HG02763 (cell line): ENCODE results near the gene NUBPL.

Experiments
- ATAC-seq: cut with Tn5 transposase; IDR thresholded peaks from one replicate; pipeline ENCODE4 v1.9.1; 2021; ENCODE audit warnings: mild to moderate bottlenecking, moderate library complexity; ENCODE audit not compliant: unreplicated experiment

Gene NUBPL

DNA sequence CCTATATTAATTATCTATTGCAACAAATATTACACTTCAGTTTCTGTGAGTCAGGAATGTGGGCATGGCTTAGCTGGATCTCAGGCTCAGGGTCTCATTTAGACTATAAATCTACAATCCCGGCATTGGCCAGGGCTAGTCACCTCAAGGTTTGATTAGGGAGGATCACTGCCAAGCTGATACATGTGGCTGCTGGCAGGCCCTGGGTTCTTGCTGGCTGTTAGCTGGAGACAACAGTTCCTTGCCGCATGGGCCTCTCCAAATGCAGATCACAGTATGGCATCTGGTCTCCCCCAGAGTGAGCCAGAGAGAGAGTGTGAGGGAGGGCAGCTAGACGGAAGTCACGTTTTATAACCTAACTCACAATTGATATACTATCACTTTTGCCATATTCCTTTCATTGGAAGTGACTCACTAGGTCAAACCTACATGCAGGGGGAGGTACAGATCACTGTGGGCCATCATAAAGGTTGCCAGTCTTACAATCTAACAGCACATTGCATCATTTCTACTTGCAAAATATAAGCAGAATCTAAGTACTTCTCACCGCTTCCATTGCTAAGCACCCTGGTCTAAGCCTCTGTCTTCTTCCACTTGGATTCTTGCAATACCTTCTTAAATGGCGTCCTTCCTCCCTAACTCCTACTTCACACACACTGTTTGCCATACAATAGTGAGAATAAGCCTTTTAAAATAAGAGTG, 341.9 kb downstream of the NUBPL start:
- ATAC-seq: no peak

DNA sequence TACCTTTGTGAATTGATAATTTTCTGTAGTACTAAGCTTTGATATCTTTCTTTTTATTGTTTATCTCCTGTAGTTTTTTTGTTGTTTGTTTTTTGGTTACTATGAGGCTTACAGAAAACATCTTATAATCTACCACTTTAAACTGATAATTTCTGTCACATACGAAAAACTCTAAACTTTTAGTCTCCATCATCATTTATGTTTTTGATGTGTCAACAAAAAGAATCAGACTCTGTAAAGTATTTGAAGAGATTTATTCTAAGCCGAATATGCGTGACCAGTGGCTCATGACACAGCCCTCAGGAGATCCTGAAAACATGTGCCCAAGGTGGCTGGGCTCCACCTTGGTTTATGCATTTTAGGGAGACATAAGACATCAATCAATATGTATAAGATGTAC, 348.8 kb downstream of the NUBPL start:
- no peak for ATAC-seq
